Stimulated activated CD4-positive, alpha-beta T cell treated with anti-CD3 and anti-CD28 coated beads, Interleukin-4, amount 100 ng/mL, for 48 hours (primary cell): Measurements from ENCODE around the gene FBXO46.

Experiments used
- DNase-seq, 2 donors: peaks; one replicate each; pipeline ENCODE4 v3.0.0-alpha.2; 2020; ENCODE audit warnings: low read depth in 2 of 2

Gene FBXO46, protein sequence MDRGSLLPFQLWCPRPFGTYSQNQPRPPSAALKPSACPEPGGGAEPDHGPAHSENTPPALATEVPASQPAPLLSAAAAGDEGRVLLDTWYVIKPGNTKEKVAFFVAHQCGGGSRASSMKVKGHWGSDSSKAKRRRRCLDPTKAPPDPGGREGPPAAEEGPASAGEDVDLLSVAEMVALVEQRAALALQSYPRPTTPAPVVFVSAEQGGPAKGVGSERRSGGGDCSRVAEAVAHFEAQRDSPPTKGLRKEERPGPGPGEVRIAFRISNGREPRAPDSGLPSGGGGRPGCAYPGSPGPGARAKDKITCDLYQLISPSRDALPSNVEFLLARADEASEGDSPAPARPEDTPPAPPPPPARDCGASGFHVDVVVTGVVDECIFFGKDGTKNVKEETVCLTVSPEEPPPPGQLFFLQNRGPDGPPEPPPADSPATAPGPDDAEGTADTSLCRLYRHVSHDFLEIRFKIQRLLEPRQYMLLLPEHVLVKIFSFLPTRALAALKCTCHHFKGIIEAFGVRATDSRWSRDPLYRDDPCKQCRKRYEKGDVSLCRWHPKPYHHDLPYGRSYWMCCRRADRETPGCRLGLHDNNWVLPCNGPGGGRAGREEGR

DNA sequence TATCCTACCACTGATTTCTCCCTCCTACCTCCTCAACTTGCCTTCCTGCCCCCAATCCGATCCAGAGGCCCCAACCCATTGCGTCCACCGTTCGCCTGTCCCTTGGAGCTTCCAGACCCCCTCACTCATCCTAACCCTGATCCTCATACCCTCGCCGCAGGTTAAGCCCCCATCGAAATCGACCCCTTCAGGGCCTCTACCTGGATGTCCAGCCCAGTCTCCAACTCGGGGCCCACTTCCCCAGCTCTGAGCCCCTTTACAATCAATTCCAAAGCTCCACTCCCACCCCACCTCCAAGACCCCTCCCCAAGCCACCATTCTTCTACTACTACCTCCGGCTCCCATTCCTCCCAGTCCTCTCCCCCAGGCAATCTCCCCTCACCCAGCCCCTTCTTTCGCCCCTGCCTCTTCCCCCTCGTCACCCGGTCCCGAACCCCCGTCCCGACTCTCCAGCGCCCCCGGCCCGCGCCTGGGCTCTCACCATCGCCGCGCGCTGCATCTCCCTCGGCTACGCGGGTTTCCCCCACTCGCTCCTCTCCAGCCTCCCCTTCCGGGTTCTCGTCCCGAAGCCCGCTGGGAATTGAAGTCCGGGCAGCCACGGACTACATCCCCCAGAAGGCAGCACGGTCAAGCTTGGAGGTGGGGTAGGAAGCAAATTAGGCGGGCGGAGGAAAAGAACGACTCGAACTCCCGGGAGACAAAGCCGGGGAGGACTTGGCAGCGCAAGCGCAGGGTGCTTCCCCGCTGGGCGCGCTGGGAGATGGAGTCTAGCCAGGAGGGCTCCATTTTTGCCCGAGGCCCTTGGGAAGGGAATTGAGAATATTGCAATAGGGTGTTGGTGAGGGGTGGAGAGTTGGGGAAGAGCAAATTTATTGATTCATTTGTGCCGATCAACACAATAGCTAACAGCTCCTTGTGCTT lies at the start of gene FBXO46:
Gene FBXO46 (minus strand): TSS at position 529 of the 921 bp plus-strand sequence. CDS start 17,401 bp downstream, outside the sequence.
- DNase-seq, result peak; percentile 90 to 94

DNA sequence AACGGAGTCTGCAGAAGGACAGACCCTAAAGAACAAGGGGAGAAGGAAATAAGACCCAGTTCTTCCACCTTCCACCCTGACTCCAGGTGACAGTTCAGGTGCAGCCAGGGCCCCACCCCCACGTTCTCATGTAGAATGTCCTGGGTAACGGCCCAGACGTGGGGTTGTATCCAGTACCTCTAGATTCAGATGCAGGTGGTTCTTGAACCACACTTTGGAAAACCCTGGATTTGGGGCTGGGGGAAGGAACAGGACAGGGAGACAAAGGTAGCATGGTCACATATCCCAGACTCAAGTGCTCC lies 49.4 kb upstream of the FBXO46 start:
- no peak for DNase-seq

DNA sequence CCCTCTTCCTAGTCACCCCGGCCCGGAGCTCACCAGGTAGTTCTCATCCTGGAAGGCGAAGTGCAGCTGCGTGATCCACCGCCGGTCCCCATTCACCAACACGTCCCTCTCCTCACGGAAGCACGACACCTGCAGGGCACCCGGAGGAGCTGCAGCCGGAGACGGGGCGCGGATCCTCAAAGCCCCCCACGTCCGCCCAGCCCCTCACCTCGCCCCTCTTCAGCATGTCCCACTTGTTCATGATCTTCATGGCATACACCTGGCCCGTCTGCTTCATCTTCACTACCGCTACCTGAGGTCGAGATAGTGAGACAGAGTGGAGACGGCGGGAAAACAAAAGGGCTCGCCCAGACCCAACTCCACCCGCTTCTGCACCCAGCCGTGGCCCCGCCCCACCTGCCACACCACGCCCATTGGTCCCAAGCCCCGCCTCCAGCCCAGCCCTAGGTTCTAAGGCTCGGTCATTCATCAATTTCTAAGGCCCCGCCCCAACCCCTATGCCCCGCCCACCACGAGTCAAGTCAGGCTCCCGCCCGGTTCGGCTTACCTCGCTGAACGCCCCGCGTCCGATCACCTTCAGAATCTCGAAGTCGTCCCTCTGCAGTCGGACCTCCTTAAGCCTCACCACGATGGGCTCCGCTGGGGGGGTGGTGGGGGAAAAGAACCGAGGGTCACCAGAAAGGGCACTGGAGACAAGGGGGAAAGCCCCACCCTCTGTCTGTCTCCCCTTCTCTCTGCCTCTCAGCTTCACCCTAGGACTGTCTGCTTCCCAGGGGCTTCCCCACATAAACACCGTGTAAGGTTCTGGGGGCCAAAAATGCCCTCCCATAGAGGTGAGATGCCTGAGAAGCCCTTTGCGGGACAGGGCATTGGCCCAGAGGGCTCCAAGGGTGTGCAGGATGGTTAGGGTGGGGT lies 48.8 kb upstream of the FBXO46 start:
- peak; percentile 89 to 99 for DNase-seq

DNA sequence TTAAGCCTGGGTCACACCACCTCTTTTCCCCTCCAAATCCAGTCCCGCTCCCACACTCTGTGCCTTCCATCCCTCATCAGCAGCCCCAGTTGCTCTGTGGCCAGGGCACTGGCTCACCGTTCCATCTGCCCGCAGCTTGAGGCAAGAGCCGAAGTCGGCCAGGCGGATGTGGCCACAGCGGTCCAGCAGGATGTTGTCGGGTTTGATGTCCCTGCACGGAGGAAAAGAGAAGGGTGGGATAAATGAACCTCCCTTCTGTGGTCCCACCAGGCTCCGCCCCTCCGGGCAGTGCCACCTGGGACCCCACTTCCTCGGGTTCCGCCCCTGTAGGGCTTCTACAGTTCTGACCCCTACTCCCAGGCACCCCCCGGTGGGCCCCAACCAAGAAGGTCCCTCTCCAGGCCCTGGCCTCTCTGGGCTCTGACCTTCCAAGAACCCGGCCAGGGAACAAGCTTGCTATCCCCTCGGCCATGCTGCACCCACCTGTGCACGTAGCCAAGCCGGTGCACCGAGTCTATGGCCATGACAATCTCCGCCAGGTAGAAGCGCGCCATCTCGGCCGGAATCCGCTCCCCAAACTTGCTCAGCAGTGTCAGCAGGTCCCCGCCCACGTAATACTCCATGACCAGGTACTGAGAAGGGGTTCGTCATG lies 47.4 kb upstream of the FBXO46 start:
- no peak for DNase-seq

DNA sequence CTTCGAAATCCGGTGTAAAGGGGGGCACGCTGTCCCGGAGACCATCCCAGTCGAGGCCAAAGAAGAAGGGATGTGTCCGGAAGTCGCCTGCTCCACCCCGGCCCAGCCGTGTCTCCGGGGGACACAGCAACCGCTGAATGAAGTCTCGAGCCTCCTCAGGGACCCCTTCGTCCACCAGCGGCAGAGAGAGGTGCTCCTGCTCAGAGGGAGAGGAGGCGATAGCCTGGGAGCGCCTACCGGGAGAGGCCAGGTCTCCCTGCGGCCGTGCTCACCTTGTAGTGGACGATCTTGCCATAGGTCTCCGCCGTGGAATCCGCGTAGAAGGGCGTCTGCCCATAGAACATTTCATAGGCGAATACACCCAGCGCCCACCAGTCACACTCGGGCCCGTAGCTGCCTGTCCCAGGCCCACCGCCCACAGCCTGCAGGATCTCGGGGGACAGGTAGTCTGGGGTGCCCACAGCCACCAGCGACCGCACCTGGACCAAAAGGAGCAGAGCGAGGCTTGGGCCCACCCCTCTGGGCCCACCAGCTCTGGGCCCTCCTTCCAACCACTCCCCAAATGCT lies 46.8 kb upstream of the FBXO46 start:
- DNase-seq, result no peak

DNA sequence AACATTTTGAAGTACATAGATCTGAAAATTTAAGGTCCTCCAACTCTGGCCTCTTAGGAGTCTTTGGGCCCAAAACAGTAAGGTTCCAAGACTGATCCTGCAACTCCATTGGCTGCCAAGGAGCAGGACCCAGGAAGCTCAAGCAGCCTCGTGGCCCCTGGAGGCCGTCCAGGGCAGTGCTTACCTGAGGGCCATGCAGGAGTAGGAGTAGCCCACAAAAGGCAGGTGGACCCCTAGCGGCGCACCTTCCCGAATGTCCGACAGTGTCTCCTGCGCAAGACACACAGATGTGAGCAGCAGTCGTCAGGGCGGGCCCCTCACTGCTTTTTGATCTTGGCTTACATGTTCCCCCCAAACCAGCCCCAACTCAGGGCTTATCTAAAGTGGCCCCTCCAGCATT lies 44.1 kb upstream of the FBXO46 start:
- DNase-seq, result no peak

DNA sequence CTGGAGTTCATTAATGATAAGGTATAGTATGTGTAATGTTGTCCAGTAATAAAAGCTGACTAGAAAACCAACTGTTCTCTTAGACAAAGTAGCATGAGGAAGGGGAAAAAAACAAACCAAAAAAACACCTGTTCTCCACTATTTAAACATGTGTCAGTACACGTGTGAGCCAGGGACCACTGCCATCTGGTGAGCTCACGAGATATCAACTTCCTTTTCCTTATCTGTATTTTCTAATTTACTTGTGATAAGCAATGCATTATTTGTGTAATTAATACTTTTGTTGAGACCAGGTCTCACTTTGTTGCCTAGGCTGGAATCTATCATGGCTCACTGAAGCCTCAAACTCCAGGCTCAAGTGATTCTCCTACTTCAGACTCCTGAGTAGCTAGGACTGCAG lies 42.7 kb upstream of the FBXO46 start:
- DNase-seq, result no peak

DNA sequence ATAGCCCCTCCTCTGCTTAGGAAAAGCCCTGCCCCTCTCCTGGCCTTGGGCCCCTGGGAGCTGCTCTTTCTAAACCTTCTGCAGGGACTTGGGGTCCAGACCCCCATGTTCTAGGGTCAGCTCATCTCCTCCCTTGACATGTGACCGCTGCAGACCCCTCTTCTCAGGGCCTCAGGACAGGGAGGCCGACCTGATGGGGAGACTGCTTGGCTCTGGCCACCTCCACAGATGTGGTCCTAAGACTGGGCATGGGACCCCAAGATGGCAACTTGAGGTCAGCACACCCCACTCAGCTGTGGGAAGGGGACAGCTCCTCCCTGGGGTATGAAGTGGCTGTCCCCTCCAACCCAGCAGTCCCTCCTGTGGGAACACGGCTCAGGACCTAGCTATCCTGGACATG lies 42.2 kb upstream of the FBXO46 start:
- DNase-seq, result no peak

DNA sequence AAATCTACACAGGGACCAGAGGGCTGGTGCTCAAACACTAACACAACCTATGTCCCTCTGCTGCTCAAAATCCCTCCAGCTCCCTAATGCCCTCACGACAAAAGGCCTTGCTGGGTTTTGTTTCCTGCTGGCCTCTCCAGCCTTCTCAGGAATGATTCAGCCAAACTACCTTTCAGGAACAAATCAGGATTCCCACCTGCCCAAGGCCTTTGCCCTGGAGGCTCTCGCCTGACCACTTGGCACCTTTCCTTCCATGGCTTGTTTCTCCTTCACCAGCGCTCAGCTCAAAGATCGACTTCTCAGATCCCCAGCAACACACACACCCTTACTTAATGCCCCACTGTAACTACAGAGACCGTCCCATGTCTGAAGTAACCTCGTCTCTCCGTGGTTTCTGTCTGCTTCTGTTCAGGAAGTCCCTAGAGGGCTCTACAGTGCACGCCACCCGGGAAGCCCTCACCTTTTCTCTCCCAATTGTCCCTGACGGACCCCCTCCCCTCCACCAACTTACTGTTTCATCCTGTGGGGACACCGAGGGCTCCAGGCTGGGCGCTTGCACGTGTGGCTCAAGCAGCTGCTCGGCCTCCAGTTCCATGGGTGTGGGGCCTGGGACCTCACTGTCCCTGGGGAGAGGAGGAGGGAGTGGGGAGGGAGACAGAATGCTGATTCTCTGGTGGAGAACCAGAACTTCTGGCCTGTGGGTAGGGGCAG lies 41.6 kb upstream of the FBXO46 start:
- no peak for DNase-seq

DNA sequence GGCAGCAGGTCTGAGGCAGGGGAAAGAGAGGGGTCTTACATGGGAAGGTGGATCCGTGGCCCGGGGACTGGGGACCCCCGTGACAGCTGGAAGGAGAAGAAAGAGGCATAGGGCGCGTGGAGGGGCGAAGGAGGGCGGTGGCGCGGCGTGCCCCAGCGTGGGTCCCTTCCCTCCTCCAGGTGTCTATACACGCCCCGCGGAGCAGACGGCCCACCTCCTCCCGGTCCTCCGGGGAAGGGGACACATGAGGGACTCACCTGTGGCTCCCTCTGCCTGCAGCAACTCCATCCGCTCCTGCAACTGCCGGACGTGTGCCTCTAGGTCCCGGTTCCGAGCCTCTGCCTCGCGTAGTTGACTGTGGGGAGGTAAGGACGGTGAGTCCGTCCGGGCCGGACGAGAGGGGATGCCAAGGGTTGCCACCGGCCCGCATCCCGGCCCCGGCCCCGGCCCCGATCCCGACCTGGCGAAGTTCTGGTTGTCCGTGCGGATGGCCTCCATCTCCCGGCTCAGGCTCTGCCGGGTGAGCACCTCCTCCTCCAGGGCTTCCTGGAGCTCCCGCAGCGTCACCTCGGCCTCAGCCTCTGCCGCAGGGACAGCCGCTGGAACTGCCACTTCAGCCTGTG lies 40.7 kb upstream of the FBXO46 start:
- no peak for DNase-seq

DNA sequence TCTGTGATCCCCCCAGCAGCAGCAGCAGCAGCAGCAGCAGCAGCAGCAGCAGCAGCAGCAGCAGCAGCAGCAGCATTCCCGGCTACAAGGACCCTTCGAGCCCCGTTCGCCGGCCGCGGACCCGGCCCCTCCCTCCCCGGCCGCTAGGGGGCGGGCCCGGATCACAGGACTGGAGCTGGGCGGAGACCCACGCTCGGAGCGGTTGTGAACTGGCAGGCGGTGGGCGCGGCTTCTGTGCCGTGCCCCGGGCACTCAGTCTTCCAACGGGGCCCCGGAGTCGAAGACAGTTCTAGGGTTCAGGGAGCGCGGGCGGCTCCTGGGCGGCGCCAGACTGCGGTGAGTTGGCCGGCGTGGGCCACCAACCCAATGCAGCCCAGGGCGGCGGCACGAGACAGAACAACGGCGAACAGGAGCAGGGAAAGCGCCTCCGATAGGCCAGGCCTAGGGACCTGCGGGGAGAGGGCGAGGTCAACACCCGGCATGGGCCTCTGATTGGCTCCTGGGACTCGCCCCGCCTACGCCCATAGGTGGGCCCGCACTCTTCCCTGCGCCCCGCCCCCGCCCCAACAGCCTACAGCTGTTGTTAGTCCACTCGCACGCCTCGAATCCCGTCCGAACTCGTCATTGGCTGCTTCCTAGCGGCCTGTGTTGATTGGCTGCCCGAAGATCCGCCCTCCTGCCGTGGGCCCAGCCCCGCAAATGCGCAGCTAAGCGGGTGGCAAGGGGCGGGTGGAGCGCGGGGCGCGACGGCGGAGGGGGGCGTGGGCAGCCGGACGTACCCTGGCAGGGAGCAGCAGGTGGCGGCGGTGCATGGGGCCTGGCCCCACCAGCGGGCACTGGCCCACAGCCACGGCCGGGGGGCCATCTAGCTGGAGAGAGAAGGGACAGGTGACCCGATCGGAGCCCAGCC lies 39.8 kb upstream of the FBXO46 start:
- peak; percentile 86 to 88 for DNase-seq

DNA sequence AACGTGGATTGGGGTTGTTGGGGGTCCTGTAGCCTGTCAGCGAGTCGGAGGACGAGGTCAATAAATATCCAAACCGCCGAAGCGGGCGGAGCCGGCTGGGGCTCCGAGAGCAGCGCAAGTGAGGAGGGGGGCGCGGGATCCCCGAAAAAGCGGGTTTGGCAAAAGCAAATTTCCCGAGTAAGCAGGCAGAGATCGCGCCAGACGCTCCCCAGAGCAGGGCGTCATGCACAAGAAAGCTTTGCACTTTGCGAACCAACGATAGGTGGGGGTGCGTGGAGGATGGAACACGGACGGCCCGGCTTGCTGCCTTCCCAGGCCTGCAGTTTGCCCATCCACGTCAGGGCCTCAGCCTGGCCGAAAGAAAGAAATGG lies 39.1 kb upstream of the FBXO46 start:
- DNase-seq, result peak; percentile 30 to 42

DNA sequence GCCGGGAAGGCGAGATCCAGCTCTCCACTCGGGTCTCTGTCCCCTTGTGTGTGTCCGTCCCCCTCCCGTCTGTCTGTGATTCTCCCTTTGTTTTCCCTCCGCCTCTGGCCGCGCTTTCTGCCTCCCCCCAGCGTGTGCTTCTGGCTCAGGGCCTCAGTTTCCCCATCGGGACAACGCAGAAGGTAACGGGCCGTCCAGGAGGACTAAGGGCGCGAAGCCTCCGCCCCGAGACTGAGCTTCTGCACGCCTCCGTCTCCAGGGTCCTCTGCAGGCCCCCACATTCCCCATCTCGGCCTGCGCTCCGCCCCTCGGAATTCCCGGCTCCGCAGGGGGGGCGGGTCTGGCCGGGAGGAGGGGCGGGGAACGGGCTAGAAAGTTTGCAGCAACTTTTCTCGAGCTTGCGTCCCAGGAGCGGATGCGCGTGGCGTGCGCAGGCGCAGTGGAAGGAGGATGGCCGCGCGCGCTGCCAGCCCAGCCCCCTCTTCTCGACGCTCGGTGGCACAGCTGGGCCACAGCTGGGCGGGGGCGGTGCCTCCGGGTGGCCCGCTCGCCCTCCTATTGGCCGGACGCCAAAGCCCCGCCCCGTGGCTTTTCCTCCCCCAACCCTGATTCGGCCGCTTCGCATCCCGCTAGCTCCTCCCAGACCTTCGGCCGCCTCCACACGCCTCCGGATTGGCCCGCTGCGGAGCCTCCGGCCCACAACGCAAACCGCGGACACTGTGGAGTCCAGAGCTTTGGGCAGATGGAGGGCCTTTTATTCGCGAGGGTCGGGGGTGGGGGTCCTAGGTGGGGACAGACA lies 38.5 kb upstream of the FBXO46 start, which contains the start of gene SIX5:
Gene SIX5 (minus strand): TSS at position 269 of the 799 bp plus-strand sequence. CDS start 408 bp downstream, outside the sequence.
- DNase-seq, result peak; percentile 96 to 98

DNA sequence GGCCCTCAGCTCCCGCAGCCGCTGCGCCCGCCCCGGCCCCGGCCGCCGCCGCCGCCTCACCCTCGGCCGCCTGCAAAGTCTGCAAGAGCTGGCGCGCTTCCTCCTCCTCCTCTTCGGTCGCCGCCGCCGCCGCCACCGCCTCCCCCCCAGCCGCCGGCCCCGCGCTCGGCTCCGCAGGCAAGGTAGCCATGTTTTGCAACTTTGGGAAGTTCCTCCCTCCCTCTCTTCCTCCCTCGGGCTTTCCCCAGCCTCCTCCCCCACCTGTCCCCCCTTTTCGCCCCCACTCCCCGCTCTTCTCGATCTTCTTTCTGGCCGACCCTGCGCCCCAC lies 37.9 kb upstream of the FBXO46 start:
- peak; percentile 28 to 35 for DNase-seq

DNA sequence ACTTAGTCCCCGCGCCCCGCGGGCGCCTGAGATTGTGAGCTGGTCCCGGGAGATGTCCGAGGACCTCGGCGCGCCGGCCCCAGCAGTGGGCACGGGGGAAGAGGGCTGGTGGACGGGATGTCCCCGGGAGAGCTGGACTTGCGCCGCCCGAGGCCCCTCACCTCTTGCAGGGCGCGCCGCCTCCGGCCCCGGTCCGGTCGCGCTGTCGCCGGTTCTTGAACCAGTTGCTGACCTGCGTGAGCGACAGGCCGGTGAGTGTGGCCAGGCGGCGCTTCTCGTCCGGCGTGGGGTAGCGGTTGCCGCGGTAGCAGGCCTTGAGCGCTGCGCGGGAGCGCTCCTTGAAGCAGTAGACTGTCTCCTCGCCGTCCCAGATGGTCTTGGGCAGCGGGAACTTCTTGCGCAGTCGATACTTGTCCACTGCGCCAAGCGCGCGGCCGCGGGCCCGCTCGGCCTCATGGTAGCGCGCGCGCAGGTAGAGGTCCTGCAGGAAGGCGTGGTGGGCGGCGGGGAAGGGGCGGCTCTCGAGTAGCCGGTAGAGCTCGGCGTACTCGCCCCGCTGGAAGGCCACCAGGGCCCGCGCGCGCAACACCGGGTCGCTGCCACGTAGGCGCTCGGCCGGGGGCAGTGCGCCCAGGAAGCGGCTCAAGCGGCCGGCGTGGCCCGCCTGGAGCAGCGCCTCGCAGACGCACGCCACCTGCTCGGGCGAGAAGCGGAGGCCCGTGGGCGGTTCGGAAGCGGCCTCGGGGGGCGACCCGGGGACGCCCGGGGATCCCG lies 37.4 kb upstream of the FBXO46 start:
- peak in 1 of 2 donors; percentile 23 for DNase-seq

DNA sequence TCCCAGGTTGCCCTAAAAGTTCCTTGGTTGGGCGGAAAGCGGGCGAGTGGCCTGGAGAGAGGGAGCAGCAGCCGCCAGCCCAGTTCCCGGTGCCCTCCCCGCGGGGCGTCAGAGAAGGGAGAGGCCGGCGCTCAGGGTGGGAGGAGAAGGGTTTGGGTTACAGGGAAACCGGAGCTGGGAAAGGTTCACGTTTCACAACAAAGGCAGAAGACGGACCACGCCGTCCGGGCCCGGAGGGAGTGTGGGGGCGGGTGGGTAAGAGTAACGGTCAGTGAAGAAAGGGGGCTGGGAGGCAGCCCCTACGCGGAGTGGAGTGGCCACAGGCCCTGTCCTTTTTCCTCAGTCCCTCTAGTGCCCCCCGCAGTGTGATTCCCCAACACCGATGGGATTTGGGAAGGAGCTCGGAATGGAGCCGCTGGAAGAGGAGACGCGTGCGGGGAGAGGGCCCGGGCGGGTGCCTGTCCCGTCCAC lies 36.7 kb upstream of the FBXO46 start:
- DNase-seq, result no peak
